GM18508 (cell line): Measurements from ENCODE around the gene PSME2.
"Not testable (repeated sequence)": the region's sequence is repeated elsewhere in the genome, so short reads cannot be mapped to it uniquely, and the experiment has no call there.

ENCODE experiments used
- ATAC-seq: cut with Tn5 transposase; IDR thresholded peaks from one replicate; pipeline ENCODE4 v1.9.1; 2021; ENCODE audit warnings: moderate number of reproducible peaks; ENCODE audit not compliant: insufficient read depth, unreplicated experiment

PSME2 gene

GRCh38 chr14:24117179-24117578 lies 29.2 kb downstream of the PSME2 start:
- ATAC-seq: no peak

GRCh38 chr14:24116128-24116814 lies 30.1 kb downstream of the PSME2 start:
- no peak for ATAC-seq

GRCh38 chr14:24115422-24116127 lies 30.8 kb downstream of the PSME2 start:
- no peak for ATAC-seq

- peak; percentile 79 for ATAC-seq
Measured at GRCh38 chr14:24114532-24115421, 31.6 kb downstream of the PSME2 start, which contains the start of the genes DCAF11 and NRL. DCAF11 (plus strand) TSS chr14:24114777; CDS start chr14:24115595, 818 bp downstream. NRL (minus strand) TSS chr14:24114949; CDS start chr14:24082848, 32,101 bp downstream.

- peak; percentile 9 for ATAC-seq
Measured at GRCh38 chr14:24113801-24114531, 32.4 kb downstream of the PSME2 start.

GRCh38 chr14:24113379-24113800 lies 33.0 kb downstream of the PSME2 start:
- ATAC-seq: no peak

- no peak for ATAC-seq
Measured at GRCh38 chr14:24110523-24110922, 35.9 kb downstream of the PSME2 start.

- no peak for ATAC-seq
Measured at GRCh38 chr14:24110060-24110459, 36.4 kb downstream of the PSME2 start.

- peak; percentile 27 for ATAC-seq
Measured at GRCh38 chr14:24108336-24108874, 38.0 kb downstream of the PSME2 start.

GRCh38 chr14:24106672-24107271 lies 39.6 kb downstream of the PSME2 start:
- no peak for ATAC-seq

- ATAC-seq: not testable (repeated sequence)
Measured at GRCh38 chr14:24105609-24106239, 40.7 kb downstream of the PSME2 start.

- no peak for ATAC-seq
Measured at GRCh38 chr14:24103451-24103850, 43.0 kb downstream of the PSME2 start.

- ATAC-seq: no peak
Measured at GRCh38 chr14:24102357-24103048, 43.9 kb downstream of the PSME2 start.

- ATAC-seq: no peak
Measured at GRCh38 chr14:24100982-24101494, 45.4 kb downstream of the PSME2 start.

GRCh38 chr14:24100197-24100981 lies 46.0 kb downstream of the PSME2 start:
- ATAC-seq: no peak

- no peak for ATAC-seq
Measured at GRCh38 chr14:24098927-24099813, 47.2 kb downstream of the PSME2 start.
